ENCODE data around the gene RGPD3.
"Not testable (repeated sequence)": the region's sequence is repeated elsewhere in the genome, so short reads cannot be mapped to it uniquely, and the experiment has no call there.

DNA sequence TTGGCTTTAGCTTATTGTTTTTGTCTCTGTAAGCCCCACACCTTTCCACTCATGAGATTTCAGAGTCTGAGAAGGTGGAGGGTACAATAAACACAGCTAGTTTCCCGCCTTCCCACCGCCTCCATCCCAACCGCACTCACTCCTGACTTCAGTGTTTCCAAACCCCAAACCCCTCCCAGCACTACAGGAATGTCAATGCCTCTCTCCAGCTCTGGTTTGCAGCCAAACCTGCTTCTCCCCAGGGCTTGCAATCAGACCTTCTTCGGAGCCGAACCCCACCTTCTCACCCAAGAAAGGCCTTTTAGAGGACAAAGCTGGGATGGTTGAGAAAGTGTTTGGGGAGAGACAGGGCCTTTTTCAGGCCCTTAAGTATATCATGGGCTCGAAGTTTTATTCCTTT lies 24.7 kb upstream of the RGPD3 start:
- TF ChIP-seq, protein P1, sequence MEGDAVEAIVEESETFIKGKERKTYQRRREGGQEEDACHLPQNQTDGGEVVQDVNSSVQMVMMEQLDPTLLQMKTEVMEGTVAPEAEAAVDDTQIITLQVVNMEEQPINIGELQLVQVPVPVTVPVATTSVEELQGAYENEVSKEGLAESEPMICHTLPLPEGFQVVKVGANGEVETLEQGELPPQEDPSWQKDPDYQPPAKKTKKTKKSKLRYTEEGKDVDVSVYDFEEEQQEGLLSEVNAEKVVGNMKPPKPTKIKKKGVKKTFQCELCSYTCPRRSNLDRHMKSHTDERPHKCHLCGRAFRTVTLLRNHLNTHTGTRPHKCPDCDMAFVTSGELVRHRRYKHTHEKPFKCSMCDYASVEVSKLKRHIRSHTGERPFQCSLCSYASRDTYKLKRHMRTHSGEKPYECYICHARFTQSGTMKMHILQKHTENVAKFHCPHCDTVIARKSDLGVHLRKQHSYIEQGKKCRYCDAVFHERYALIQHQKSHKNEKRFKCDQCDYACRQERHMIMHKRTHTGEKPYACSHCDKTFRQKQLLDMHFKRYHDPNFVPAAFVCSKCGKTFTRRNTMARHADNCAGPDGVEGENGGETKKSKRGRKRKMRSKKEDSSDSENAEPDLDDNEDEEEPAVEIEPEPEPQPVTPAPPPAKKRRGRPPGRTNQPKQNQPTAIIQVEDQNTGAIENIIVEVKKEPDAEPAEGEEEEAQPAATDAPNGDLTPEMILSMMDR (conservative IDR thresholded peaks at IDR 0.05 in 1 of 2, IDR thresholded peaks at IDR 0.05 in 1 of 2; ENCODE audit: low read depth in 1 of 2, low read length in 2 of 2): not testable (repeated sequence)
- not testable (repeated sequence) for TF ChIP-seq EZH2 (IDR thresholded peaks at IDR 0.05; ENCODE audit: low read length, missing control alignments)

Measured in fibroblast of lung (primary cell).